Heart left ventricle (tissue), 16 donors: Measurements from ENCODE around the gene PRKN. TPM values are rescaled to one million over a fixed set of nuclear protein-coding genes. Genes with fewer than 3 reads are reported as not detected.
"Not testable (repeated sequence)": the region's sequence is repeated elsewhere in the genome, so short reads cannot be mapped to it uniquely, and the experiment has no call there.

Experiments used
- ATAC-seq, 4 donors: fragments of 200-7000 bp; cut with Tn5 transposase; one replicate each; pipeline ENCODE4 v1.9.1; 2020 to 2022; ENCODE audit warnings: moderate library complexity in 4 of 4, mild to moderate bottlenecking in 3 of 4, moderate number of reproducible peaks in 1 of 4
- DNase-seq, 5 donors: peaks; one replicate each; pipeline ENCODE4 v3.0.0-alpha.2; 2020
- H3K27ac ChIP-seq, 12 donors: fragments of 200-600 bp; sonication (generic) in 4 of 12; one replicate each; pipeline versions ENCODE4 v1.5.0 to v1.8.0; 2016 to 2022; ENCODE audit warnings: mild to moderate bottlenecking in 2 of 12
- H3K27me3 ChIP-seq, 9 donors: fragments of 200-600 bp; sonication (generic) in 2 of 9; one replicate each; pipeline versions ENCODE4 v1.5.1 to v1.8.0; 2016 to 2022; ENCODE audit warnings: mild to moderate bottlenecking in 3 of 9
- H3K36me3 ChIP-seq, 9 donors: fragments of 200-600 bp; sonication (generic) in 2 of 9; one replicate each; pipeline versions ENCODE4 v1.5.0 to v1.8.0; 2018 to 2022; ENCODE audit warnings: mild to moderate bottlenecking in 2 of 9
- H3K4me1 ChIP-seq, 12 donors: fragments of 200-600 bp; sonication (generic) in 4 of 12; one replicate each; pipeline versions ENCODE4 v1.5.0 to v1.8.0; 2016 to 2022; ENCODE audit warnings: mild to moderate bottlenecking in 3 of 12
- H3K4me3 ChIP-seq, 12 donors: fragments of 200-600 bp; sonication (generic) in 4 of 12; one replicate each; pipeline versions ENCODE4 v1.5.0 to v1.8.0; 2017 to 2022; ENCODE audit warnings: mild to moderate bottlenecking in 9 of 12, moderate library complexity in 4 of 12
- H3K9me3 ChIP-seq, 12 donors: fragments of 200-600 bp; sonication (generic) in 4 of 12; one replicate each; pipeline versions ENCODE4 v1.5.0 to v1.8.0; 2016 to 2022; ENCODE audit warnings: mild to moderate bottlenecking in 1 of 12
- POLR2A ChIP-seq, 2 donors: fragments of 450-650 bp; IDR thresholded peaks; one replicate each; pipeline ENCODE4 v1.6.1; 2017; ENCODE audit warnings: antibody characterized with exemption in 2 of 2, mild to moderate bottlenecking in 2 of 2, moderate library complexity in 2 of 2
- WGBS, 4 donors: extraction: QIAGEN DNeasy Blood & Tissue Kit in 2 of 4; methylation state at CpG; one replicate each; pipeline versions ENCODE4 v1.1.5 to v1.1.7; 2013 to 2018; 5-methylcytosine and 5-hydroxymethylcytosine counted together
- intact Hi-C, 10 donors: fragments of 100-400 bp; cut with DNase I; formaldehyde crosslinking; loops; one replicate each; pipeline versions ENCODE4 v1.11.1 to v1.14.2; 2022
- polyA plus RNA-seq, 2 donors: library from polyadenylated mRNA; stranded (reverse); fragments of 200-250 nt; gene quantifications; one replicate each; pipeline ENCODE4 v1.2.3, GENCODE V29; 2013
- total RNA-seq, 9 donors: library from RNA; depleted of rRNA in 2 of 9; stranded (reverse); fragments of >200 nt in 2 of 9; fragmentation: NEBNext Ultra II Directional in 3 of 9; extraction: Animal tissue kit (Norgen Biotek cat#: 25700) in 3 of 9; gene quantifications; one replicate each; pipeline versions ENCODE4 v1.1.0 to v1.2.4, GENCODE V29; 2016 to 2023
- TF ChIP-seq, protein P1 (sequence below), 12 donors: fragments of 200-600 bp; sonication (generic) in 4 of 12; IDR thresholded peaks; one replicate each; pipeline versions ENCODE4 v1.5.0 to v1.8.0; 2018 to 2022; ENCODE audit warnings: antibody characterized with exemption in 12 of 12, mild to moderate bottlenecking in 5 of 12
- donor health status: ischemic (EF 13 %, LVEDD 7.1; RV severe dilation, severe dysfunction).
- donor health status: healthy with polysubstance abuse.
- donor health status: DM: no; HTN: yes; CAD: no.
- donor health status: DM: no; HTN: no; CAD: no.
- donor health status: ischemic (EF 25% LVEDD 6.9; RV normal size, moderate dysfunction).
- donor health status: ischemic (EF 25% LVEDD 5.7; RV mildly dilated, moderate dysfunction).
- donor health status: healthy.
- donor health status: DM: yes; HTN: yes; CAD: no.
- donor health status: ischemic (EF 35%, LVEDD 5.7; RV mildly dilated, moderate dysfunction).
- donor health status: nonischemic (EF 11% LVEDD 7.7; RV severe dilation, severe dysfunction).
- donor health status: DM: yes; HTN: yes; CAD: no.
- donor health status: PGD.
- donor health status: ischemic (EF 29% LVEDD 5.4; RV normal size, mild dysfunction).
- donor health status: nonischemic (EF 23%, LVEDD 6.1; RV moderate dilation, normal function).

The PRKN gene
- total and polyA plus RNA-seq, 11 donors: 3.4 to 32.5 (median 21.2) TPM

DNA sequence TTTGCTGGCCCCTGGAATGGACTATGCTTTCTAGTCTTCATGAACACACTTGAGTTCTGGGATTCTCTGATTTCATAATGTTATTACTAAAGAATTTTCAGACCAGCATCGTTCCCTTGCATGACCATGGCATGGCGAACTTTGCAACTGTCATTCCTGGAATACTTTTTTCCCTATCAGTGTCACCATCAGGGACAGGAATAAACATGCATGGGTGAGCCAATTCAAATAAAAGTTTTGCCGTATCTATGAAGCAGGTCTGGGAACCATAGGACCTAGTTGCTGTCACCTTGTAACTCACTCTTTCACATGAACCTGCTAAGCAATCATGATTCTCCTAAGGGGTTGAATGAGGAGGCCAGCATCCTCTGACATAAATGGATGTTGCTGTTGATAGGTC is 1385.5 kb downstream of the PRKN start:
- no peak for TF ChIP-seq POLR2A (IDR thresholded peaks at IDR 0.05)
- DNase-seq: no peak
- Histone ChIP-seq H3K27ac (no peak overlapping the region), H3K27me3 (no peaks in the 10 kb centered on the region), H3K36me3 (no peaks in the 10 kb centered on the region), H3K4me1 (no peaks in the 10 kb centered on the region), H3K4me3 (no peak overlapping the region), H3K9me3 (no peaks in the 10 kb centered on the region)
- intact Hi-C loops: no loop called here
- 44 to 72% (median 52%) methylated on average over 3 of the region's 3 CpGs for WGBS, 4 donors
- ATAC-seq: no peak

GRCh38 chr6:161341638-161342037 is 1385.9 kb downstream of the PRKN start:
- Histone ChIP-seq H3K27ac (no peak overlapping the region), H3K4me1 (no peaks in the 10 kb centered on the region), H3K9me3 (no peaks in the 10 kb centered on the region), H3K4me3 (no peak overlapping the region), H3K36me3 (no peaks in the 10 kb centered on the region), H3K27me3 (no peaks in the 10 kb centered on the region)
- ATAC-seq: no peak
- TF ChIP-seq, protein P1, sequence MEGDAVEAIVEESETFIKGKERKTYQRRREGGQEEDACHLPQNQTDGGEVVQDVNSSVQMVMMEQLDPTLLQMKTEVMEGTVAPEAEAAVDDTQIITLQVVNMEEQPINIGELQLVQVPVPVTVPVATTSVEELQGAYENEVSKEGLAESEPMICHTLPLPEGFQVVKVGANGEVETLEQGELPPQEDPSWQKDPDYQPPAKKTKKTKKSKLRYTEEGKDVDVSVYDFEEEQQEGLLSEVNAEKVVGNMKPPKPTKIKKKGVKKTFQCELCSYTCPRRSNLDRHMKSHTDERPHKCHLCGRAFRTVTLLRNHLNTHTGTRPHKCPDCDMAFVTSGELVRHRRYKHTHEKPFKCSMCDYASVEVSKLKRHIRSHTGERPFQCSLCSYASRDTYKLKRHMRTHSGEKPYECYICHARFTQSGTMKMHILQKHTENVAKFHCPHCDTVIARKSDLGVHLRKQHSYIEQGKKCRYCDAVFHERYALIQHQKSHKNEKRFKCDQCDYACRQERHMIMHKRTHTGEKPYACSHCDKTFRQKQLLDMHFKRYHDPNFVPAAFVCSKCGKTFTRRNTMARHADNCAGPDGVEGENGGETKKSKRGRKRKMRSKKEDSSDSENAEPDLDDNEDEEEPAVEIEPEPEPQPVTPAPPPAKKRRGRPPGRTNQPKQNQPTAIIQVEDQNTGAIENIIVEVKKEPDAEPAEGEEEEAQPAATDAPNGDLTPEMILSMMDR (IDR thresholded peaks at IDR 0.05): no peak
- no peak for TF ChIP-seq POLR2A (IDR thresholded peaks at IDR 0.05)
- intact Hi-C loops: no loop called here
- no peak for DNase-seq
- 83 to 88% (median 85%) methylated on average over 4 of the region's 4 CpGs for WGBS, 4 donors

DNA sequence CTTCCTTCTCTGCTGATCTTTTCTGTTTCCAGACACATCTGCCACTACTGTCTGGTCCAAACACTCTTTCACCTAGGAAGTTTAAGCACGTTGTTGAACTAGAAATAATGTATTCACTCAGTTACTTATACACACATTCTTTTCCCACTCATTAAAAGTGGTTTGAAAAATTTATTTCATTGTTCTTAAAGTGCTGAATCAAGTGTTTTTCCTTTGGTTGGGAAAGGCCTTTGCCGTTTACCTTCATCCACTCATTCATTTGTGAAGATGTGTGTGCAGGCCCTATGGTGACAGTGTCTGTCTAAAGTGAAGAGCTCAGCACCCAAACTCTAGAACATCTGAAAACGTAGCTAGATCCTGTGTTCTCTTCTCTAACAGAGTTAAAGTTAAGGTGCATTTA is 1389.6 kb downstream of the PRKN start:
- Histone ChIP-seq H3K9me3 (no peaks in the 10 kb centered on the region), H3K4me3 (no peak overlapping the region), H3K27me3 (no peaks in the 10 kb centered on the region), H3K4me1 (no peaks in the 10 kb centered on the region), H3K27ac (no peak overlapping the region), H3K36me3 (no peaks in the 10 kb centered on the region)
- TF ChIP-seq, protein P1 (IDR thresholded peaks at IDR 0.05): no peak
- no peak for TF ChIP-seq POLR2A (IDR thresholded peaks at IDR 0.05)
- no peak for DNase-seq
- ATAC-seq: no peak
- 73 to 85% (median 81%) methylated on average over 3 of the region's 3 CpGs for WGBS, 4 donors
- intact Hi-C loops: no loop called here

DNA sequence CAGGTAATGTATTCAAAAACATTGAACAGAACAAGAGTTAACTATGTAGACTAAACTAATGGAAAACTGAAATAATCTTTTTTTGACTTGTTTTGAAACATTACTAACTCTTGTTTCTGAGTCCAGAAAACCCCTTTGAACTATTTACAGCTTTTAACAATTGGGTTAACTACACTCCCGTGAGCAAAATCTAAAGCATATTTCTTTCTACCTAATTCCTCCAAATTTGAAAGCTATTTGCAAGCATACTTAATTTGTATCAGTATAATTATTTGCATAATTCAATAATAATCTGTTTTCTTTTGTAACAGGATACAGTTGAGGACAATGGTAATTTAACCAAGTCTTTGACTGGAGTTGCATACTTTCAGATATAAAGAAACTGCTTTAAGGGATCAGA is 1391.1 kb downstream of the PRKN start:
- DNase-seq (no peak), ATAC-seq (no peak)
- no peaks in the 10 kb centered on the region for H3K9me3 ChIP-seq
- H3K4me3 ChIP-seq: no peak overlapping the region
- 93 to 96% (median 94%) methylated on average over 1 of the region's 1 CpG for WGBS, 4 donors
- TF ChIP-seq, protein P1 (IDR thresholded peaks at IDR 0.05): no peak
- no peak for TF ChIP-seq POLR2A (IDR thresholded peaks at IDR 0.05)
- H3K27me3 ChIP-seq: no peaks in the 10 kb centered on the region
- no peaks in the 10 kb centered on the region for H3K4me1 ChIP-seq
- no peaks in the 10 kb centered on the region for H3K36me3 ChIP-seq
- intact Hi-C loops: no loop called here
- no peak overlapping the region for H3K27ac ChIP-seq

GRCh38 chr6:161333410-161333809 is 1394.2 kb downstream of the PRKN start:
- no peaks in the 10 kb centered on the region for H3K4me1 ChIP-seq
- no peak for DNase-seq
- 84 to 92% (median 86%) methylated on average over 8 of the region's 8 CpGs for WGBS, 4 donors

GRCh38 chr6:161331402-161332081 is 1396.0 kb downstream of the PRKN start:
- WGBS, 4 donors: 82 to 91% (median 83%) methylated on average over 4 of the region's 4 CpGs

More at GRCh38 chr6:161333410-161333809, 1394.2 kb downstream of the PRKN start:
- Histone ChIP-seq H3K4me3 (no peak overlapping the region), H3K27me3 (no peaks in the 10 kb centered on the region), H3K9me3 (no peaks in the 10 kb centered on the region), H3K36me3 (no peaks in the 10 kb centered on the region), H3K27ac (no peak overlapping the region)
- TF ChIP-seq, protein P1 (IDR thresholded peaks at IDR 0.05): no peak
- no peak for TF ChIP-seq POLR2A (IDR thresholded peaks at IDR 0.05)
- ATAC-seq: no peak
- intact Hi-C loops: no loop called here

More at GRCh38 chr6:161331402-161332081, 1396.0 kb downstream of the PRKN start:
- ATAC-seq, DNase-seq, H3K36me3 ChIP-seq, H3K4me1 ChIP-seq, H3K4me3 ChIP-seq, intact Hi-C loops, H3K27ac ChIP-seq, H3K27me3 ChIP-seq: not testable (repeated sequence)
- H3K9me3 ChIP-seq: peaks cover 0 to 13% (median 2%) of the 10 kb centered on the region in 12 donors
